H9 (cell line): ENCODE measurements around the gene KCNIP3. TPM values are rescaled to one million over a fixed set of nuclear protein-coding genes. Genes with fewer than 3 reads are reported as not detected.

Experiments used
- DNase-seq: peaks from one replicate; pipeline ENCODE4 v3.0.0-alpha.2; 2017
- H2AFZ ChIP-seq: one replicate; pipeline ENCODE4 v1.6.1; 2013; ENCODE audit warnings: mild to moderate bottlenecking, low read length, control low read depth, moderate library complexity
- H2AK5ac ChIP-seq: 2 replicates; pipeline ENCODE4 v1.6.1; 2013; ENCODE audit warnings: low read length, control low read depth, mixed read lengths; ENCODE audit not compliant: insufficient read length
- H2BK120ac ChIP-seq: one replicate; pipeline ENCODE4 v1.6.1; 2013; ENCODE audit warnings: low read depth, mild to moderate bottlenecking, low read length, control low read depth, inconsistent platforms; ENCODE audit not compliant: poor library complexity, severe bottlenecking
- H2BK12ac ChIP-seq: 2 replicates; pipeline ENCODE4 v1.6.1; 2013; ENCODE audit warnings: low read length, control low read depth, mixed read lengths, low read depth; ENCODE audit not compliant: insufficient read length
- H2BK15ac ChIP-seq: 2 replicates; pipeline ENCODE4 v1.6.1; 2013; ENCODE audit warnings: low read depth, low read length, control low read depth
- H2BK20ac ChIP-seq: one replicate; pipeline ENCODE4 v1.6.1; 2013; ENCODE audit warnings: low read depth, mild to moderate bottlenecking, low read length, control low read depth, inconsistent platforms; ENCODE audit not compliant: poor library complexity, severe bottlenecking
- H2BK5ac ChIP-seq: 2 replicates; pipeline ENCODE4 v1.6.1; 2013; ENCODE audit warnings: low read length, control low read depth, mixed read lengths; ENCODE audit not compliant: insufficient read length
- H3K14ac ChIP-seq: 2 replicates; pipeline ENCODE4 v1.6.1; 2013; ENCODE audit warnings: low read length, control low read depth; ENCODE audit not compliant: insufficient read depth
- H3K18ac ChIP-seq: 2 replicates; pipeline ENCODE4 v1.6.1; 2013; ENCODE audit warnings: low read depth, mild to moderate bottlenecking, mixed read lengths, low read length, control low read depth; ENCODE audit not compliant: insufficient read length
- H3K23ac ChIP-seq: 2 replicates; pipeline ENCODE4 v1.6.1; 2013; ENCODE audit warnings: low read length, control low read depth, mixed read lengths, low read depth; ENCODE audit not compliant: insufficient read length
- H3K23me2 ChIP-seq: 2 replicates; pipeline ENCODE4 v1.6.1; 2013; ENCODE audit warnings: low read depth, mild to moderate bottlenecking, mixed read lengths, low read length, control low read depth; ENCODE audit not compliant: insufficient read length, poor library complexity, severe bottlenecking
- H3K27ac ChIP-seq: 2 replicates; pipeline ENCODE4 v1.5.1; 2013; ENCODE audit warnings: low read length, control low read depth, mixed read lengths, low read depth; ENCODE audit not compliant: insufficient read length
- H3K27me3 ChIP-seq: 2 replicates; pipeline ENCODE4 v1.6.1; 2013; ENCODE audit warnings: low read length, control low read depth, inconsistent platforms; ENCODE audit not compliant: insufficient read depth
- H3K4ac ChIP-seq: 2 replicates; pipeline ENCODE4 v1.6.1; 2013; ENCODE audit warnings: low read depth, mild to moderate bottlenecking, control low read depth, inconsistent platforms, low read length, moderate library complexity
- H3K4me1 ChIP-seq: 2 replicates; pipeline ENCODE4 v1.6.1; 2013; ENCODE audit warnings: low read length, control low read depth, inconsistent platforms; ENCODE audit not compliant: insufficient read depth
- H3K4me2 ChIP-seq: 2 replicates; pipeline ENCODE4 v1.6.1; 2013; ENCODE audit warnings: low read length, control low read depth, mixed read lengths; ENCODE audit not compliant: insufficient read length, insufficient read depth
- H3K56ac ChIP-seq: 2 replicates; pipeline ENCODE4 v1.6.1; 2013; ENCODE audit warnings: low read depth, mild to moderate bottlenecking, mixed read lengths, low read length, control low read depth; ENCODE audit not compliant: insufficient read length
- H3K79me1 ChIP-seq: 2 replicates; pipeline ENCODE4 v1.6.1; 2013; ENCODE audit warnings: low read depth, mild to moderate bottlenecking, moderate library complexity, low read length, control low read depth, inconsistent platforms; ENCODE audit not compliant: insufficient read depth, poor library complexity, severe bottlenecking
- H3K79me2 ChIP-seq: 2 replicates; pipeline ENCODE4 v1.6.1; 2013; ENCODE audit warnings: low read length, control low read depth, inconsistent platforms; ENCODE audit not compliant: insufficient read depth
- H3K9ac ChIP-seq: 2 replicates; pipeline ENCODE4 v1.6.1; 2013; ENCODE audit warnings: low read length, control low read depth, mixed read lengths; ENCODE audit not compliant: insufficient read length; ENCODE audit errors: extremely low read depth
- H3K9me3 ChIP-seq: one replicate; pipeline ENCODE4 v1.6.1; 2013; ENCODE audit warnings: low read depth, low read length, inconsistent platforms; ENCODE audit not compliant: control insufficient read depth
- H3T11ph ChIP-seq: one replicate; pipeline ENCODE4 v1.6.1; 2013; ENCODE audit warnings: mild to moderate bottlenecking, low read length, control low read depth, inconsistent platforms
- H4K20me1 ChIP-seq: one replicate; pipeline ENCODE4 v1.6.1; 2013; ENCODE audit not compliant: control insufficient read depth, insufficient read length, insufficient read depth
- H4K5ac ChIP-seq: 2 replicates; pipeline ENCODE4 v1.6.1; 2013; ENCODE audit warnings: low read depth, mild to moderate bottlenecking, mixed read lengths, low read length, control low read depth; ENCODE audit not compliant: insufficient read length
- H4K8ac ChIP-seq: replicated peaks from 2 replicates; pipeline ENCODE4 v1.6.1; 2013; ENCODE audit warnings: low read length, control low read depth, mixed read lengths, low read depth; ENCODE audit not compliant: insufficient read length
- H4K91ac ChIP-seq: 2 replicates; pipeline ENCODE4 v1.6.1; 2013; ENCODE audit warnings: low read depth, mild to moderate bottlenecking, moderate library complexity, mixed read lengths, low read length, control low read depth; ENCODE audit not compliant: insufficient read length
- H3K27ac Mint-ChIP-seq, 3 experiments: 2 replicates in 2 of 3; 3 replicates in 1 of 3; pipeline ENCODE4 v1.8.0; 2020 to 2021; ENCODE audit warnings: mixed read lengths in 3 of 3, mild to moderate bottlenecking in 1 of 3, moderate library complexity in 1 of 3
- H3K27me3 Mint-ChIP-seq: 2 replicates; pipeline ENCODE4 v1.8.0; 2021; ENCODE audit warnings: low read depth, mild to moderate bottlenecking, moderate library complexity, mixed read lengths
- H3K36me3 Mint-ChIP-seq, 3 experiments: 2 replicates in 2 of 3; 3 replicates in 1 of 3; pipeline ENCODE4 v1.8.0; 2020 to 2021; ENCODE audit warnings: low read depth in 3 of 3, mixed read lengths in 3 of 3; ENCODE audit not compliant: insufficient read depth in 1 of 3
- H3K4me1 Mint-ChIP-seq, 2 experiments: 2 replicates each; pipeline ENCODE4 v1.8.0; 2020; ENCODE audit warnings: mixed read lengths in 2 of 2
- H3K4me3 Mint-ChIP-seq, 2 experiments: 2 replicates in 1 of 2; 3 replicates in 1 of 2; pipeline ENCODE4 v1.8.0; 2020 to 2021; ENCODE audit warnings: mild to moderate bottlenecking in 2 of 2, mixed read lengths in 2 of 2, moderate library complexity in 1 of 2
- H3K9me3 Mint-ChIP-seq, 2 experiments: 2 replicates in 1 of 2; 3 replicates in 1 of 2; pipeline ENCODE4 v1.8.0; 2020; ENCODE audit warnings: mild to moderate bottlenecking in 2 of 2, mixed read lengths in 2 of 2, moderate library complexity in 1 of 2
- CTCF ChIP-seq: fragments of 200-600 bp; sonication (generic); conservative IDR thresholded peaks from 3 replicates; pipeline ENCODE4 v1.8.0; 2021; ENCODE audit warnings: antibody characterized with exemption, mild to moderate bottlenecking
- WGBS: extraction: QIAGEN DNeasy Blood & Tissue Kit; methylation state at CpG from one replicate; pipeline ENCODE4 v1.1.7; 2013; ENCODE audit warnings: missing lambda C conversion rate, low lambda C conversion rate, mixed read lengths; ENCODE audit not compliant: insufficient read length; ENCODE audit errors: extremely low coverage; 5-methylcytosine and 5-hydroxymethylcytosine counted together
- total RNA-seq: library from RNA; stranded (reverse); gene quantifications from 2 replicates; pipeline ENCODE4 v1.2.1, GENCODE V29; 2021

The KCNIP3 gene
- total RNA-seq, 1 experiment from 2014 or later: 1.5 TPM

- no peak for DNase-seq
These were observed 69.4 kb downstream of the KCNIP3 start for GRCh38 chr2:95366514-95366913.

More at GRCh38 chr2:95366514-95366913, 69.4 kb downstream of the KCNIP3 start:
- no peaks in the 10 kb centered on the region for H3K9me3 ChIP-seq
- no peak overlapping the region for H4K5ac ChIP-seq
- H2AK5ac ChIP-seq: no peak overlapping the region
- no peaks in the 10 kb centered on the region for H3K23me2 ChIP-seq
- no peak overlapping the region for H2AFZ ChIP-seq
- H3K18ac ChIP-seq: no peak overlapping the region
- no peaks in the 10 kb centered on the region for H3K36me3 Mint-ChIP-seq
- no peak overlapping the region for H3T11ph ChIP-seq
- no peak overlapping the region for H2BK120ac ChIP-seq
- H3K9ac ChIP-seq: no peak overlapping the region
- no peak overlapping the region for H3K27ac Mint-ChIP-seq
- H3K4me2 ChIP-seq: no peak overlapping the region
- no peaks in the 10 kb centered on the region for H3K4me1 Mint-ChIP-seq
- H4K91ac ChIP-seq: no peak overlapping the region
- H2BK15ac ChIP-seq: no peak overlapping the region
- H3K79me1 ChIP-seq: no peaks in the 10 kb centered on the region
- H3K4ac ChIP-seq: no peak overlapping the region
- no peak overlapping the region for H2BK20ac ChIP-seq
- peaks cover 0 to 9% of the 10 kb centered on the region in 2 experiments; a peak in 2 of 5 replicates for H3K9me3 Mint-ChIP-seq
- WGBS: no CpG with 5 or more reads among the region's 6 CpGs
- H2BK5ac ChIP-seq: no peak overlapping the region
- TF ChIP-seq CTCF: no peak
- no peak overlapping the region for H3K27ac ChIP-seq
- H3K14ac ChIP-seq: no peak overlapping the region
- no peak overlapping the region for H3K23ac ChIP-seq
- H4K8ac ChIP-seq: no peak overlapping the region
- H3K4me3 Mint-ChIP-seq: no peak overlapping the region
- peaks cover 20% of the 10 kb centered on the region for H3K27me3 Mint-ChIP-seq
- H2BK12ac ChIP-seq: no peak overlapping the region
- H3K27me3 ChIP-seq: no peaks in the 10 kb centered on the region
- H4K20me1 ChIP-seq: no peaks in the 10 kb centered on the region
- H3K79me2 ChIP-seq: no peaks in the 10 kb centered on the region
- H3K4me1 ChIP-seq: no peaks in the 10 kb centered on the region
- no peak overlapping the region for H3K56ac ChIP-seq
